K562 (cell line): ENCODE results near the gene WASF2.

Experiments
- ARID1B ChIP-seq: fragments of 450-650 bp; IDR thresholded peaks from 2 replicates; pipeline ENCODE4 v1.6.1; 2016; ENCODE audit warnings: antibody characterized with exemption, mild to moderate bottlenecking, inconsistent platforms
- JUND ChIP-seq, 2 experiments: IDR thresholded peaks; 2 replicates in 1 of 2; 3 replicates in 1 of 2; pipeline ENCODE4 v1.6.1; 2011; ENCODE audit warnings: borderline replicate concordance in 2 of 2, low read depth in 2 of 2, low read length in 2 of 2, improper control_type of control experiment in 1 of 2, missing biosample characterization in 1 of 2, missing genetic modification characterization in 1 of 2, missing genetic modification reagents in 1 of 2
- POLR2A ChIP-seq: fragments of 450-650 bp; conservative IDR thresholded peaks from 2 replicates; pipeline ENCODE4 v1.6.1; 2016
- SIN3A ChIP-seq, 2 experiments: fragments of 150-350 bp in 1 of 2; IDR thresholded peaks; 2 replicates each; pipeline ENCODE4 v1.6.1; 2011 to 2016; ENCODE audit warnings: borderline replicate concordance in 2 of 2, low read depth in 2 of 2, low read length in 2 of 2, mild to moderate bottlenecking in 2 of 2, moderate library complexity in 2 of 2; ENCODE audit not compliant: control insufficient read depth in 1 of 2
- YBX1 ChIP-seq: fragments of 450-650 bp; IDR thresholded peaks from 2 replicates; pipeline ENCODE4 v1.7.1; 2016; ENCODE audit warnings: mild to moderate bottlenecking
- TF ChIP-seq, protein P1 (sequence below): fragments of 450-650 bp; formaldehyde crosslinking; IDR thresholded peaks from 2 replicates; pipeline ENCODE4 v1.4.0; 2022; ENCODE audit warnings: mild to moderate bottlenecking, moderate library complexity
- TF ChIP-seq, protein P2 (sequence below), 3 experiments: IDR thresholded peaks in 2 of 3; conservative IDR thresholded peaks in 1 of 3; 2 replicates each; pipeline ENCODE4 v1.5.1; 2011 to 2012; ENCODE audit warnings: low read length in 3 of 3, mild to moderate bottlenecking in 3 of 3, control low read depth in 2 of 3, improper control_type of control experiment in 1 of 3, inconsistent platforms in 1 of 3, low read depth in 1 of 3, mixed read lengths in 1 of 3, moderate library complexity in 1 of 3; ENCODE audit not compliant: insufficient read depth in 2 of 3
- TF ChIP-seq, protein P3 (sequence below), 2 experiments: fragments of 450-650 bp in 1 of 2; IDR thresholded peaks; 2 replicates each; pipeline ENCODE4 v1.6.1; 2011 to 2017; ENCODE audit warnings: low read depth in 2 of 2, antibody characterized with exemption in 1 of 2, borderline replicate concordance in 1 of 2, low read length in 1 of 2, mild to moderate bottlenecking in 1 of 2, mixed read lengths in 1 of 2; ENCODE audit not compliant: control insufficient read depth in 1 of 2
- TF ChIP-seq, protein P4 (sequence below): fragments of 450-650 bp; IDR thresholded peaks from 2 replicates; pipeline ENCODE4 v1.6.1; 2016; ENCODE audit warnings: antibody characterized with exemption

DNA sequence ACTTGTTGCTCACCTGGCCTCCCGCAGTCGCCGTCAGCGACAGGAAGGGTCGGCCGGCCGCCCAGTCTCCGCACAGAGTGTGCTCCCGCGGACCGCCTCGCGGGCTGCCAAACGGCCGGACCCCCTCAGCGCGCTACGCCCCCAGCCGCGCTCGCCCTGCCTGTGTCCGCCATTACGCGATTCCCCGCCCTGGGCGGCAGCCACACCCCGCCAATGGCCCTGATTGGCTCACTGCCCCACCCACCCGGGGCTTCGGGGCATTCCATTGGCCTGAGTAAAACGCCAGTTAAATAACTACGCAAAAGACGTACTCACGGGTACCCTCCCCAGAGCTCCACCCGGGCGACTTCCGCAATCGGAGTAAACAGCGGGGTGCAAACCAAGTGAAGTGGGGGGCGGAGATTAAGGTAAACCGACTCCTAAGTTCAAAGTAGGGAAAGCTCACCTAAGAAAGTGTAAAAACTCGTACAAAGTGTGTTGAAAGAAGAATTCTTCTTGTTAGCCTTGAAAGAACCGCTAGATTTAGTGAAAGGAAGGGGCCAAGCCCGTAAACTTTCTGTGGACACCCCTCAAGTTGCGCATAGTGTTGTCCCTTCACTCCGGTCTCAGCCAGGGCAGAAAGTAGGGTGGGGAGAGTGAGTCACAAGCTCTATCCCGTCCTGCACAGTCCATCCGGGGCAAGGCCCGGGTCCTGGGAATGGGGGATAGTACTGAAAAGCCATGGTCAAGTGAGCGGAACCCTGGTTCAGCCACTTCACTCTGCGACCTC is at the start of gene WASF2:
- TF ChIP-seq, protein P1, sequence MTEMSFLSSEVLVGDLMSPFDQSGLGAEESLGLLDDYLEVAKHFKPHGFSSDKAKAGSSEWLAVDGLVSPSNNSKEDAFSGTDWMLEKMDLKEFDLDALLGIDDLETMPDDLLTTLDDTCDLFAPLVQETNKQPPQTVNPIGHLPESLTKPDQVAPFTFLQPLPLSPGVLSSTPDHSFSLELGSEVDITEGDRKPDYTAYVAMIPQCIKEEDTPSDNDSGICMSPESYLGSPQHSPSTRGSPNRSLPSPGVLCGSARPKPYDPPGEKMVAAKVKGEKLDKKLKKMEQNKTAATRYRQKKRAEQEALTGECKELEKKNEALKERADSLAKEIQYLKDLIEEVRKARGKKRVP (CRISPR knock-in tag): no peak
- TF ChIP-seq ARID1B (peak; percentile 65), POLR2A (peak; percentile 92), YBX1 (no peak), SIN3A (IDR thresholded peaks at IDR 0.05; ENCODE audit: borderline replicate concordance in 2 of 2, control insufficient read depth in 1 of 2, low read depth in 2 of 2, low read length in 2 of 2) (peak in 1 of 2 experiments; percentile 77; a peak in 1 of 4 replicates), JUND (IDR thresholded peaks at IDR 0.05; ENCODE audit: borderline replicate concordance, low read depth, low read length) (peak; percentile 97), JUND (tag; IDR thresholded peaks at IDR 0.05; ENCODE audit: borderline replicate concordance, low read depth, low read length) (peak; percentile 96; the same call in 2 of the 3 replicates)
- TF ChIP-seq, protein P2, sequence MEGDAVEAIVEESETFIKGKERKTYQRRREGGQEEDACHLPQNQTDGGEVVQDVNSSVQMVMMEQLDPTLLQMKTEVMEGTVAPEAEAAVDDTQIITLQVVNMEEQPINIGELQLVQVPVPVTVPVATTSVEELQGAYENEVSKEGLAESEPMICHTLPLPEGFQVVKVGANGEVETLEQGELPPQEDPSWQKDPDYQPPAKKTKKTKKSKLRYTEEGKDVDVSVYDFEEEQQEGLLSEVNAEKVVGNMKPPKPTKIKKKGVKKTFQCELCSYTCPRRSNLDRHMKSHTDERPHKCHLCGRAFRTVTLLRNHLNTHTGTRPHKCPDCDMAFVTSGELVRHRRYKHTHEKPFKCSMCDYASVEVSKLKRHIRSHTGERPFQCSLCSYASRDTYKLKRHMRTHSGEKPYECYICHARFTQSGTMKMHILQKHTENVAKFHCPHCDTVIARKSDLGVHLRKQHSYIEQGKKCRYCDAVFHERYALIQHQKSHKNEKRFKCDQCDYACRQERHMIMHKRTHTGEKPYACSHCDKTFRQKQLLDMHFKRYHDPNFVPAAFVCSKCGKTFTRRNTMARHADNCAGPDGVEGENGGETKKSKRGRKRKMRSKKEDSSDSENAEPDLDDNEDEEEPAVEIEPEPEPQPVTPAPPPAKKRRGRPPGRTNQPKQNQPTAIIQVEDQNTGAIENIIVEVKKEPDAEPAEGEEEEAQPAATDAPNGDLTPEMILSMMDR (IDR thresholded peaks at IDR 0.05 in 2 of 3, conservative IDR thresholded peaks at IDR 0.05 in 1 of 3; ENCODE audit: insufficient read depth in 2 of 3, low read depth in 1 of 3, low read length in 3 of 3): no peak; a peak in 1 of 6 replicates
- TF ChIP-seq, protein P3, sequence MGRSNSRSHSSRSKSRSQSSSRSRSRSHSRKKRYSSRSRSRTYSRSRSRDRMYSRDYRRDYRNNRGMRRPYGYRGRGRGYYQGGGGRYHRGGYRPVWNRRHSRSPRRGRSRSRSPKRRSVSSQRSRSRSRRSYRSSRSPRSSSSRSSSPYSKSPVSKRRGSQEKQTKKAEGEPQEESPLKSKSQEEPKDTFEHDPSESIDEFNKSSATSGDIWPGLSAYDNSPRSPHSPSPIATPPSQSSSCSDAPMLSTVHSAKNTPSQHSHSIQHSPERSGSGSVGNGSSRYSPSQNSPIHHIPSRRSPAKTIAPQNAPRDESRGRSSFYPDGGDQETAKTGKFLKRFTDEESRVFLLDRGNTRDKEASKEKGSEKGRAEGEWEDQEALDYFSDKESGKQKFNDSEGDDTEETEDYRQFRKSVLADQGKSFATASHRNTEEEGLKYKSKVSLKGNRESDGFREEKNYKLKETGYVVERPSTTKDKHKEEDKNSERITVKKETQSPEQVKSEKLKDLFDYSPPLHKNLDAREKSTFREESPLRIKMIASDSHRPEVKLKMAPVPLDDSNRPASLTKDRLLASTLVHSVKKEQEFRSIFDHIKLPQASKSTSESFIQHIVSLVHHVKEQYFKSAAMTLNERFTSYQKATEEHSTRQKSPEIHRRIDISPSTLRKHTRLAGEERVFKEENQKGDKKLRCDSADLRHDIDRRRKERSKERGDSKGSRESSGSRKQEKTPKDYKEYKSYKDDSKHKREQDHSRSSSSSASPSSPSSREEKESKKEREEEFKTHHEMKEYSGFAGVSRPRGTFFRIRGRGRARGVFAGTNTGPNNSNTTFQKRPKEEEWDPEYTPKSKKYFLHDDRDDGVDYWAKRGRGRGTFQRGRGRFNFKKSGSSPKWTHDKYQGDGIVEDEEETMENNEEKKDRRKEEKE (IDR thresholded peaks at IDR 0.05; ENCODE audit: borderline replicate concordance in 1 of 2, control insufficient read depth in 1 of 2, low read depth in 2 of 2, low read length in 1 of 2): peak in 1 of 2 experiments; percentile 100; a peak in 2 of 4 replicates
- TF ChIP-seq, protein P4, sequence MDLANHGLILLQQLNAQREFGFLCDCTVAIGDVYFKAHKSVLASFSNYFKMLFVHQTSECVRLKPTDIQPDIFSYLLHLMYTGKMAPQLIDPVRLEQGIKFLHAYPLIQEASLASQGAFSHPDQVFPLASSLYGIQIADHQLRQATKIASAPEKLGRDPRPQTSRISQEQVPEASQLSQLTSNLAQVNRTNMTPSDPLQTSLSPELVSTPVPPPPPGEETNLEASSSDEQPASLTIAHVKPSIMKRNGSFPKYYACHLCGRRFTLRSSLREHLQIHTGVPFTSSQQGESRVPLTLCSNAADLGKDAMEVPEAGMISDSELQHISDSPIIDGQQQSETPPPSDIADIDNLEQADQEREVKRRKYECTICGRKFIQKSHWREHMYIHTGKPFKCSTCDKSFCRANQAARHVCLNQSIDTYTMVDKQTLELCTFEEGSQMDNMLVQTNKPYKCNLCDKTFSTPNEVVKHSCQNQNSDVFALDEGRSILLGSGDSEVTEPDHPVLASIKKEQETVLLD: no peak
